ENCODE measurements around the gene ING3. TPM values are rescaled to one million over a fixed set of nuclear protein-coding genes. Genes with fewer than 3 reads are reported as not detected.

Gene ING3
- total RNA-seq, 1 experiment from 2014 or later = 23.1 TPM

DNA sequence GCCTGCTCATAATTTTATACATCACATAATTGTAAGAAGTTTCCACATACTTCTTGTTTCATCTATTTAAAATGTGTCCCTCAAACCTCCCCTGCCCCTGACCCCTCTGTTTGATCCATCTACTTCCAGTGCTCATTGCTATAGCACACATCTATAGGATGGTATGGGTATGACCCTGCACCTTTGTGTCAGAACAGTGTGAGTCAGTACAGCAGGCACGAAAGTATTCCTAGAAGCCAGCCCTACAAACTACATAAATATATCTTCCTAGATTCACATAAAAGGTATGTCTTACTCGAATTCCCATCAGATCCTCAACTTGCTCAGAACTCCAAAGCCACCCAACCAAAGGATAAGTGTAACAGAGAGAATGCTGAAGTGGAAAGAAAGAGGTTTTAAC, 25.7 kb upstream of the ING3 start:
- H2BK12ac ChIP-seq (ENCODE audit: insufficient read length, low read depth, low read length) = no peak overlapping the region
- H4K8ac ChIP-seq (replicated peaks; ENCODE audit: insufficient read length, low read depth, low read length) = no peak overlapping the region
- no peaks in the 10 kb centered on the region for H3K9me3 ChIP-seq (ENCODE audit: control insufficient read depth, low read depth, low read length)
- no peaks in the 10 kb centered on the region for H3K27me3 Mint-ChIP-seq (ENCODE audit: low read depth)
- no peaks in the 10 kb centered on the region for H3K79me1 ChIP-seq (ENCODE audit: insufficient read depth, low read depth, low read length, poor library complexity, severe bottlenecking)
- H3K4me1 ChIP-seq (ENCODE audit: insufficient read depth, low read length) = peaks cover 6% of the 10 kb centered on the region; the same call in 1 of the 2 replicates
- no peak overlapping the region for H3K56ac ChIP-seq (ENCODE audit: insufficient read length, low read depth, low read length)
- no peaks in the 10 kb centered on the region for H3K23me2 ChIP-seq (ENCODE audit: insufficient read length, low read depth, low read length, poor library complexity, severe bottlenecking)
- no peak overlapping the region for H2BK5ac ChIP-seq (ENCODE audit: insufficient read length, low read length)
- no peak overlapping the region for H2BK20ac ChIP-seq (ENCODE audit: low read depth, low read length, poor library complexity, severe bottlenecking)
- H3K27me3 ChIP-seq (ENCODE audit: insufficient read depth, low read length) = no peaks in the 10 kb centered on the region
- no peaks in the 10 kb centered on the region for H3K36me3 Mint-ChIP-seq (ENCODE audit: insufficient read depth in 1 of 3, low read depth in 3 of 3)
- no peak overlapping the region for H3K4ac ChIP-seq (ENCODE audit: low read depth, low read length)
- H2AK5ac ChIP-seq (ENCODE audit: insufficient read length, low read length) = no peak overlapping the region
- no peak overlapping the region for H3T11ph ChIP-seq (ENCODE audit: low read length)
- H4K20me1 ChIP-seq (ENCODE audit: control insufficient read depth, insufficient read depth, insufficient read length) = no peaks in the 10 kb centered on the region
- no peak overlapping the region for H2BK120ac ChIP-seq (ENCODE audit: low read depth, low read length, poor library complexity, severe bottlenecking)
- H3K9me3 Mint-ChIP-seq = no peaks in the 10 kb centered on the region
- no peak overlapping the region for H4K5ac ChIP-seq (ENCODE audit: insufficient read length, low read depth, low read length)
- H2AFZ ChIP-seq (ENCODE audit: low read length) = no peak overlapping the region
- H3K18ac ChIP-seq (ENCODE audit: insufficient read length, low read depth, low read length) = no peak overlapping the region
- no peaks in the 10 kb centered on the region for H3K79me2 ChIP-seq (ENCODE audit: insufficient read depth, low read length)
- peaks cover 26 to 30% of the 10 kb centered on the region in 2 experiments for H3K4me1 Mint-ChIP-seq
- H3K23ac ChIP-seq (ENCODE audit: insufficient read length, low read depth, low read length) = no peak overlapping the region
- peak overlapping the region in 1 of 3 experiments; percentile 44; a peak in 1 of 7 replicates for H3K27ac Mint-ChIP-seq
- no peak overlapping the region for H3K4me3 Mint-ChIP-seq
- DNase-seq = no peak
- no peak overlapping the region for H4K91ac ChIP-seq (ENCODE audit: insufficient read length, low read depth, low read length)
- WGBS (ENCODE audit: extremely low coverage, insufficient read length, low lambda C conversion rate) = no CpG with 5 or more reads among the region's 2 CpGs
- no peak overlapping the region for H3K14ac ChIP-seq (ENCODE audit: insufficient read depth, low read length)
- H3K27ac ChIP-seq (ENCODE audit: insufficient read length, low read depth, low read length) = no peak overlapping the region
- TF ChIP-seq, protein P1, sequence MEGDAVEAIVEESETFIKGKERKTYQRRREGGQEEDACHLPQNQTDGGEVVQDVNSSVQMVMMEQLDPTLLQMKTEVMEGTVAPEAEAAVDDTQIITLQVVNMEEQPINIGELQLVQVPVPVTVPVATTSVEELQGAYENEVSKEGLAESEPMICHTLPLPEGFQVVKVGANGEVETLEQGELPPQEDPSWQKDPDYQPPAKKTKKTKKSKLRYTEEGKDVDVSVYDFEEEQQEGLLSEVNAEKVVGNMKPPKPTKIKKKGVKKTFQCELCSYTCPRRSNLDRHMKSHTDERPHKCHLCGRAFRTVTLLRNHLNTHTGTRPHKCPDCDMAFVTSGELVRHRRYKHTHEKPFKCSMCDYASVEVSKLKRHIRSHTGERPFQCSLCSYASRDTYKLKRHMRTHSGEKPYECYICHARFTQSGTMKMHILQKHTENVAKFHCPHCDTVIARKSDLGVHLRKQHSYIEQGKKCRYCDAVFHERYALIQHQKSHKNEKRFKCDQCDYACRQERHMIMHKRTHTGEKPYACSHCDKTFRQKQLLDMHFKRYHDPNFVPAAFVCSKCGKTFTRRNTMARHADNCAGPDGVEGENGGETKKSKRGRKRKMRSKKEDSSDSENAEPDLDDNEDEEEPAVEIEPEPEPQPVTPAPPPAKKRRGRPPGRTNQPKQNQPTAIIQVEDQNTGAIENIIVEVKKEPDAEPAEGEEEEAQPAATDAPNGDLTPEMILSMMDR (conservative IDR thresholded peaks at IDR 0.05) = no peak
- no peak overlapping the region for H2BK15ac ChIP-seq (ENCODE audit: low read depth, low read length)
- no peak overlapping the region for H3K4me2 ChIP-seq (ENCODE audit: insufficient read depth, insufficient read length, low read length)
- no peak overlapping the region for H3K9ac ChIP-seq (ENCODE audit: extremely low read depth, insufficient read length, low read length)
